Mammary epithelial cell (primary cell): ENCODE data around the gene FRMD3.

Experiments
- EZH2 ChIP-seq: IDR thresholded peaks from 2 replicates; pipeline ENCODE4 v1.6.1; 2012; ENCODE audit warnings: low read length, inconsistent platforms, borderline replicate concordance
- TF ChIP-seq, protein P1 (sequence below), 2 donors: IDR thresholded peaks in 1 of 2; conservative IDR thresholded peaks in 1 of 2; 2 replicates each; pipeline ENCODE4 v1.5.1; 2011 to 2012; ENCODE audit warnings: inconsistent platforms in 2 of 2, low read length in 2 of 2, mild to moderate bottlenecking in 2 of 2, control low read depth in 1 of 2, low read depth in 1 of 2; ENCODE audit not compliant: insufficient read depth in 1 of 2; ENCODE audit errors: extremely low read depth in 1 of 2

DNA sequence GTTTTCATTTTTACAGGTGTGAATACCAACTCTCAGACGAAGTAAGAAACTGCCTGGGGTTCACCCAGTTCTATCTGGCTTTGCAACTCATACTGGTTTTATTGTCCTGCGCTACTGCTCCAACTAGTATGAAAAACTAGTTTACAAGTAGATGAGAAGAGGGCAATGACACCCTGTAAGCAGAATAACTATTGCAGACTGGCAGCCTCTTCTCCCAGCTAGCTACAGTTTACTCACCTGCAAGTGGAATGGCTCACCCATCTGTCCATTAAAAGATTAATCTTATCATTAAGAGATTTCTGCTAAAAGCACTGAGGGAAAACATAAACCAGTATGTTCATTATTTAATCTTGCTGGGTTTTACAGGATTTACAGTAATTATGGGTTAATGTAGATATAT, 113.4 kb downstream of the FRMD3 start:
- TF ChIP-seq, protein P1, sequence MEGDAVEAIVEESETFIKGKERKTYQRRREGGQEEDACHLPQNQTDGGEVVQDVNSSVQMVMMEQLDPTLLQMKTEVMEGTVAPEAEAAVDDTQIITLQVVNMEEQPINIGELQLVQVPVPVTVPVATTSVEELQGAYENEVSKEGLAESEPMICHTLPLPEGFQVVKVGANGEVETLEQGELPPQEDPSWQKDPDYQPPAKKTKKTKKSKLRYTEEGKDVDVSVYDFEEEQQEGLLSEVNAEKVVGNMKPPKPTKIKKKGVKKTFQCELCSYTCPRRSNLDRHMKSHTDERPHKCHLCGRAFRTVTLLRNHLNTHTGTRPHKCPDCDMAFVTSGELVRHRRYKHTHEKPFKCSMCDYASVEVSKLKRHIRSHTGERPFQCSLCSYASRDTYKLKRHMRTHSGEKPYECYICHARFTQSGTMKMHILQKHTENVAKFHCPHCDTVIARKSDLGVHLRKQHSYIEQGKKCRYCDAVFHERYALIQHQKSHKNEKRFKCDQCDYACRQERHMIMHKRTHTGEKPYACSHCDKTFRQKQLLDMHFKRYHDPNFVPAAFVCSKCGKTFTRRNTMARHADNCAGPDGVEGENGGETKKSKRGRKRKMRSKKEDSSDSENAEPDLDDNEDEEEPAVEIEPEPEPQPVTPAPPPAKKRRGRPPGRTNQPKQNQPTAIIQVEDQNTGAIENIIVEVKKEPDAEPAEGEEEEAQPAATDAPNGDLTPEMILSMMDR (conservative IDR thresholded peaks at IDR 0.05 in 1 of 2, IDR thresholded peaks at IDR 0.05 in 1 of 2; ENCODE audit: extremely low read depth in 1 of 2, insufficient read depth in 1 of 2, low read depth in 1 of 2, low read length in 2 of 2), result no peak
- no peak for TF ChIP-seq EZH2
